Stimulated activated naive CD8-positive, alpha-beta T cell treated with anti-CD3 and anti-CD28 coated beads, Interleukin-15, Interleukin-2, amounts not matched to agents 100 ng/mL and 50 ng/mL, for 24 hours (primary cell): ENCODE data around the gene MPHOSPH8.

Experiments used
- H3K27ac Mint-ChIP-seq: one replicate; pipeline ENCODE4 v1.8.0; 2021; ENCODE audit warnings: mild to moderate bottlenecking, mixed read lengths
- H3K27me3 Mint-ChIP-seq: one replicate; pipeline ENCODE4 v1.8.0; 2021; ENCODE audit warnings: mixed read lengths
- H3K36me3 Mint-ChIP-seq: one replicate; pipeline ENCODE4 v1.8.0; 2021; ENCODE audit warnings: low read depth, mixed read lengths
- H3K4me1 Mint-ChIP-seq: one replicate; pipeline ENCODE4 v1.8.0; 2021; ENCODE audit warnings: low read depth, mixed read lengths
- H3K4me3 Mint-ChIP-seq: one replicate; pipeline ENCODE4 v1.8.0; 2021; ENCODE audit warnings: mild to moderate bottlenecking, mixed read lengths
- H3K9me3 Mint-ChIP-seq: one replicate; pipeline ENCODE4 v1.8.0; 2021; ENCODE audit warnings: mixed read lengths

Gene MPHOSPH8

GRCh38 chr13:19633479-19634255, at the start of gene MPHOSPH8:
TSS of gene MPHOSPH8 (plus strand) at chr13:19633659. CDS start at chr13:19633749, 90 bp downstream.
- H3K27ac Mint-ChIP-seq: peak within 1 kb of the TSS; percentile 98
- peaks cover 37% of the 10 kb centered on the region for H3K36me3 Mint-ChIP-seq
- no peaks in the 10 kb centered on the region for H3K27me3 Mint-ChIP-seq
- H3K9me3 Mint-ChIP-seq: peaks cover 4% of the 10 kb centered on the region
- peaks cover 38% of the 10 kb centered on the region for H3K4me1 Mint-ChIP-seq
- peak within 1 kb of the TSS; percentile 99 for H3K4me3 Mint-ChIP-seq

- Mint-ChIP-seq H3K9me3 (no peaks in the 10 kb centered on the region), H3K4me3 (peak overlapping the region; percentile 83)
Measured at GRCh38 chr13:19586904-19587634, 46.4 kb upstream of the MPHOSPH8 start.

GRCh38 chr13:19587635-19588300, 45.7 kb upstream of the MPHOSPH8 start:
- Mint-ChIP-seq H3K36me3 (peaks cover 4% of the 10 kb centered on the region), H3K27ac (peak overlapping the region; percentile 91)

More at GRCh38 chr13:19586904-19587634, 46.4 kb upstream of the MPHOSPH8 start:
- H3K27ac Mint-ChIP-seq: peak overlapping the region; percentile 91
- peaks cover 4% of the 10 kb centered on the region for H3K27me3 Mint-ChIP-seq
- peaks cover 4% of the 10 kb centered on the region for H3K36me3 Mint-ChIP-seq
- H3K4me1 Mint-ChIP-seq: peaks cover 24% of the 10 kb centered on the region

GRCh38 chr13:19589312-19589711, 44.1 kb upstream of the MPHOSPH8 start:
- peaks cover 24% of the 10 kb centered on the region for H3K4me1 Mint-ChIP-seq
- no peaks in the 10 kb centered on the region for H3K9me3 Mint-ChIP-seq
- H3K4me3 Mint-ChIP-seq: no peak overlapping the region
- H3K27ac Mint-ChIP-seq: no peak overlapping the region
- no peaks in the 10 kb centered on the region for H3K27me3 Mint-ChIP-seq
- no peaks in the 10 kb centered on the region for H3K36me3 Mint-ChIP-seq

More at GRCh38 chr13:19587635-19588300, 45.7 kb upstream of the MPHOSPH8 start:
- Mint-ChIP-seq H3K4me1 (peaks cover 24% of the 10 kb centered on the region), H3K9me3 (no peaks in the 10 kb centered on the region), H3K4me3 (peak overlapping the region; percentile 83), H3K27me3 (peaks cover 4% of the 10 kb centered on the region)

GRCh38 chr13:19590423-19590822, 43.0 kb upstream of the MPHOSPH8 start:
- peaks cover 3% of the 10 kb centered on the region for H3K27me3 Mint-ChIP-seq
- no peak overlapping the region for H3K4me3 Mint-ChIP-seq
- H3K27ac Mint-ChIP-seq: no peak overlapping the region
- H3K9me3 Mint-ChIP-seq: no peaks in the 10 kb centered on the region
- no peaks in the 10 kb centered on the region for H3K36me3 Mint-ChIP-seq
- peaks cover 24% of the 10 kb centered on the region for H3K4me1 Mint-ChIP-seq

GRCh38 chr13:19591864-19592263, 41.6 kb upstream of the MPHOSPH8 start:
- Mint-ChIP-seq H3K4me3 (no peak overlapping the region), H3K27ac (no peak overlapping the region), H3K27me3 (peaks cover 7% of the 10 kb centered on the region), H3K4me1 (peaks cover 17% of the 10 kb centered on the region), H3K9me3 (no peaks in the 10 kb centered on the region), H3K36me3 (no peaks in the 10 kb centered on the region)

GRCh38 chr13:19592657-19593180, 40.7 kb upstream of the MPHOSPH8 start:
- Mint-ChIP-seq H3K36me3 (no peaks in the 10 kb centered on the region), H3K4me1 (peaks cover 8% of the 10 kb centered on the region), H3K27ac (no peak overlapping the region), H3K9me3 (no peaks in the 10 kb centered on the region), H3K27me3 (peaks cover 7% of the 10 kb centered on the region), H3K4me3 (no peak overlapping the region)

GRCh38 chr13:19596086-19596485, 37.4 kb upstream of the MPHOSPH8 start:
- no peaks in the 10 kb centered on the region for H3K9me3 Mint-ChIP-seq
- no peak overlapping the region for H3K27ac Mint-ChIP-seq
- H3K27me3 Mint-ChIP-seq: peaks cover 27% of the 10 kb centered on the region
- no peak overlapping the region for H3K4me3 Mint-ChIP-seq
- peaks cover 3% of the 10 kb centered on the region for H3K4me1 Mint-ChIP-seq
- no peaks in the 10 kb centered on the region for H3K36me3 Mint-ChIP-seq

- peaks cover 3% of the 10 kb centered on the region for H3K4me1 Mint-ChIP-seq
- H3K27ac Mint-ChIP-seq: no peak overlapping the region
- no peak overlapping the region for H3K4me3 Mint-ChIP-seq
- peaks cover 27% of the 10 kb centered on the region for H3K27me3 Mint-ChIP-seq
- H3K9me3 Mint-ChIP-seq: no peaks in the 10 kb centered on the region
- H3K36me3 Mint-ChIP-seq: no peaks in the 10 kb centered on the region
Measured at GRCh38 chr13:19596960-19597361, 36.5 kb upstream of the MPHOSPH8 start.

GRCh38 chr13:19597523-19597922, 35.9 kb upstream of the MPHOSPH8 start:
- no peak overlapping the region for H3K4me3 Mint-ChIP-seq
- no peaks in the 10 kb centered on the region for H3K36me3 Mint-ChIP-seq
- peaks cover 28% of the 10 kb centered on the region for H3K27me3 Mint-ChIP-seq
- H3K27ac Mint-ChIP-seq: no peak overlapping the region
- peaks cover 3% of the 10 kb centered on the region for H3K4me1 Mint-ChIP-seq
- no peaks in the 10 kb centered on the region for H3K9me3 Mint-ChIP-seq

- Mint-ChIP-seq H3K27ac (peak overlapping the region; percentile 40), H3K4me3 (peak overlapping the region; percentile 72)
Measured at GRCh38 chr13:19601749-19602725, 31.4 kb upstream of the MPHOSPH8 start.

GRCh38 chr13:19604306-19604705, 29.2 kb upstream of the MPHOSPH8 start:
- Mint-ChIP-seq H3K27me3 (peaks cover 52% of the 10 kb centered on the region), H3K9me3 (peaks cover 14% of the 10 kb centered on the region)

More at GRCh38 chr13:19601749-19602725, 31.4 kb upstream of the MPHOSPH8 start:
- peaks cover 9% of the 10 kb centered on the region for H3K9me3 Mint-ChIP-seq
- no peaks in the 10 kb centered on the region for H3K4me1 Mint-ChIP-seq
- peaks cover 22% of the 10 kb centered on the region for H3K36me3 Mint-ChIP-seq
- H3K27me3 Mint-ChIP-seq: peaks cover 52% of the 10 kb centered on the region

GRCh38 chr13:19605161-19605955, 28.1 kb upstream of the MPHOSPH8 start:
- Mint-ChIP-seq H3K27me3 (peaks cover 44% of the 10 kb centered on the region), H3K4me3 (no peak overlapping the region), H3K27ac (no peak overlapping the region), H3K36me3 (peaks cover 32% of the 10 kb centered on the region), H3K9me3 (peaks cover 14% of the 10 kb centered on the region), H3K4me1 (no peaks in the 10 kb centered on the region)

More at GRCh38 chr13:19604306-19604705, 29.2 kb upstream of the MPHOSPH8 start:
- Mint-ChIP-seq H3K4me1 (no peaks in the 10 kb centered on the region), H3K27ac (no peak overlapping the region), H3K36me3 (peaks cover 32% of the 10 kb centered on the region), H3K4me3 (no peak overlapping the region)
